DND-41 (cell line): ENCODE measurements around the gene ERGIC1.

ENCODE experiments used
- ATAC-seq: fragments of 200-7000 bp; cut with Tn5 transposase; 3 replicates; pipeline ENCODE4 v1.9.1; 2021; ENCODE audit warnings: low read depth; ENCODE audit not compliant: insufficient read depth
- DNase-seq: peaks from one replicate; pipeline ENCODE4 v3.0.0-alpha.2; 2020
- H2AFZ ChIP-seq: 2 replicates; pipeline ENCODE4 v1.6.0; 2012; ENCODE audit warnings: low read depth, low read length
- H3K27ac ChIP-seq: 2 replicates; pipeline ENCODE4 v1.5.1; 2012; ENCODE audit warnings: low read length, inconsistent platforms
- H3K27me3 ChIP-seq: fragments of 200-600 bp; sonication (generic); 2 replicates; pipeline ENCODE4 v1.6.0; 2012; ENCODE audit warnings: low read length, mild to moderate bottlenecking, inconsistent platforms; ENCODE audit not compliant: insufficient read depth, poor library complexity
- H3K36me3 ChIP-seq: 2 replicates; pipeline ENCODE4 v1.5.1; 2012; ENCODE audit warnings: low read length, inconsistent platforms; ENCODE audit not compliant: insufficient read depth
- H3K4me1 ChIP-seq: 2 replicates; pipeline ENCODE4 v1.5.1; 2012; ENCODE audit warnings: mild to moderate bottlenecking, low read length; ENCODE audit not compliant: insufficient read depth
- H3K4me2 ChIP-seq: 2 replicates; pipeline ENCODE4 v1.6.0; 2012; ENCODE audit warnings: mild to moderate bottlenecking, moderate library complexity, low read length, inconsistent platforms; ENCODE audit not compliant: insufficient read depth
- H3K4me3 ChIP-seq, 2 experiments: fragments of 200-600 bp in 1 of 2; shearing (Covaris generic) in 1 of 2; 2 replicates each; pipeline ENCODE4 v1.5.1; 2012 to 2016; ENCODE audit warnings: inconsistent platforms in 2 of 2, low read length in 2 of 2, mild to moderate bottlenecking in 2 of 2, low read depth in 1 of 2, moderate library complexity in 1 of 2
- H3K79me2 ChIP-seq: 2 replicates; pipeline ENCODE4 v1.6.0; 2012; ENCODE audit warnings: low read length, inconsistent platforms; ENCODE audit not compliant: insufficient read depth
- H3K9ac ChIP-seq: 2 replicates; pipeline ENCODE4 v1.6.0; 2012; ENCODE audit warnings: low read depth, mild to moderate bottlenecking, inconsistent platforms, low read length, moderate library complexity
- H3K9me3 ChIP-seq: 2 replicates; pipeline ENCODE4 v1.5.1; 2012; ENCODE audit warnings: low read length, moderate library complexity, mild to moderate bottlenecking, inconsistent platforms; ENCODE audit not compliant: insufficient read depth, severe bottlenecking
- H4K20me1 ChIP-seq: 2 replicates; pipeline ENCODE4 v1.6.0; 2012; ENCODE audit warnings: low read length; ENCODE audit not compliant: insufficient read depth
- CTCF ChIP-seq: IDR thresholded peaks from 2 replicates; pipeline ENCODE4 v1.5.1; 2012; ENCODE audit warnings: borderline replicate concordance, low read length, moderate library complexity, mild to moderate bottlenecking; ENCODE audit not compliant: poor library complexity, severe bottlenecking; ENCODE audit errors: extremely low read depth
- EZH2 ChIP-seq: IDR thresholded peaks from 3 replicates; pipeline ENCODE4 v1.6.1; 2012; ENCODE audit warnings: borderline replicate concordance, low read depth, mild to moderate bottlenecking, moderate library complexity, low read length, inconsistent platforms; ENCODE audit not compliant: severe bottlenecking

ERGIC1 gene

GRCh38 chr5:172905346-172906140 is 71.5 kb downstream of the ERGIC1 start:
- Histone ChIP-seq H2AFZ (no peak overlapping the region), H3K4me2 (no peak overlapping the region), H3K36me3 (peaks cover 30% of the 10 kb centered on the region), H4K20me1 (no peaks in the 10 kb centered on the region; the same call in 1 of the 2 replicates), H3K9me3 (no peaks in the 10 kb centered on the region), H3K4me3 (no peak overlapping the region), H3K9ac (no peak overlapping the region), H3K27ac (no peak overlapping the region), H3K79me2 (no peaks in the 10 kb centered on the region), H3K4me1 (no peaks in the 10 kb centered on the region), H3K27me3 (no peaks in the 10 kb centered on the region)
- TF ChIP-seq EZH2: no peak
- TF ChIP-seq CTCF: no peak
- ATAC-seq (no peak), DNase-seq (no peak)

DNA sequence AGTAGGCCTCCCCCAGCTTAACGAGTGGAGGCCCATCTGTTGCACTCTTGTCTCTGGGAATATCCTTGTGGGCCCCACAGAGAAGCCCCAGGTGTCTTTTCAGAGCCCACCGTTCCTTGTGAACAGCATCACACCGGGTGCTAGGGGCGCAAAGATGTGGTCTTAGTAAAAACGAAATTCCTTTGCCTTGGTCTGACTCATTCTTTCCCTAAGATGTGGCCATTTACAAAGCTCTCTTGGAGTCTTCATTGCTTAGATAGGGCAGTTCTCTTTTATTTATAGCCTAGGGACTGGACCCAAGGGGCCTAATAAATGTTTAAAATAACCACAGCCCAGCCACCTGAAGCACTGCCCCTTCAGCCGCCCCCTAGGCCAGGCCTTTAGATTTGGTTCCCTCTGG is 72.4 kb downstream of the ERGIC1 start:
- Histone ChIP-seq H3K4me3 (no peak overlapping the region), H3K36me3 (peaks cover 31% of the 10 kb centered on the region), H3K27ac (no peak overlapping the region), H4K20me1 (no peaks in the 10 kb centered on the region; the same call in 1 of the 2 replicates), H3K27me3 (no peaks in the 10 kb centered on the region), H2AFZ (no peak overlapping the region), H3K9ac (no peak overlapping the region), H3K4me1 (no peaks in the 10 kb centered on the region), H3K9me3 (no peaks in the 10 kb centered on the region), H3K79me2 (no peaks in the 10 kb centered on the region), H3K4me2 (no peak overlapping the region)
- no peak for DNase-seq
- no peak for ATAC-seq
- TF ChIP-seq EZH2 (no peak), CTCF (no peak)

- TF ChIP-seq EZH2: no peak
- TF ChIP-seq CTCF: no peak
- Histone ChIP-seq H3K4me1 (no peaks in the 10 kb centered on the region), H3K4me2 (no peak overlapping the region), H3K27me3 (no peaks in the 10 kb centered on the region), H3K27ac (no peak overlapping the region), H2AFZ (no peak overlapping the region), H3K36me3 (peaks cover 30% of the 10 kb centered on the region), H3K9ac (no peak overlapping the region), H4K20me1 (no peaks in the 10 kb centered on the region; the same call in 1 of the 2 replicates), H3K9me3 (no peaks in the 10 kb centered on the region), H3K79me2 (no peaks in the 10 kb centered on the region), H3K4me3 (no peak overlapping the region)
- ATAC-seq: no peak
- DNase-seq: no peak
Measured at GRCh38 chr5:172906888-172907287, 72.8 kb downstream of the ERGIC1 start.
